ENCODE data around the gene PTGR2.

PTGR2 gene

DNA sequence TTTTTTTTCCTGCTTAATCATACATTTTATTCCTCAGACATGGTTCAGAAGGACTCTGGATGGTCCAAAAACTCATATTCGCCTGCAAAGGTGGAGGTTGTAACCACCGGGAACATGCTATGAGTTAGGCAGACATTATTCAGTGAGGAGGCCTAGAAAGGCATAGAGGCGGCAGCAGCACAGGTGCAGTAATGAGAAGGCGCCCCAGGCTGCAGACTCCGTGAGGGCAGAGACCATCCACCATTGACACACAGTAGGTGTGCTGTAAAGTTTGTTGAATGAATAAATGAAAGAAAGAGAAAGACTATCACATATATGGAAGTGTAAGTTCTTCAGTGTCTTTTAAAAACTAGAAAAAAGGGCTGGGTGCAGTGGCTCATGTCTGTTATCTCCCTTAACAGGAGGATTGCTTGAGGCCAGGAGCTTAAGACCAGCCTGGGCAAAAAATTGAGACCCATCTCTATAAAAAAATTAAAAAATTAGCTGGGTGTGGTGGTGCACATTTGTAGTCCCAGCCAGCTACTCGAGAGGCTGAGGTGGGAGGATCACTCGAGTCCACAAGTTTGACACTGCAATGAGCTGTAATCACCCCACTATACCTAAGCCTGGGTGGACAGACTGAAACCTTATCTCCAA lies 34.5 kb upstream of the PTGR2 start:
- no peak for DNase-seq
- TF ChIP-seq CTCF (IDR thresholded peaks at IDR 0.05; ENCODE audit: low read depth, low read length, missing control alignments) = no peak
- Histone ChIP-seq H3K4me3 (ENCODE audit: low read depth, low read length) (no peak overlapping the region), H3K27me3 (replicated peaks) (no peaks in the 10 kb centered on the region), H3K36me3 (replicated peaks) (no peaks in the 10 kb centered on the region), H3K27ac (no peak overlapping the region)
- in situ Hi-C loops (cut with HindIII; ENCODE audit: low pct_ligation_motif_present, low sequenced_read_pairs) = no loop called here

DNA sequence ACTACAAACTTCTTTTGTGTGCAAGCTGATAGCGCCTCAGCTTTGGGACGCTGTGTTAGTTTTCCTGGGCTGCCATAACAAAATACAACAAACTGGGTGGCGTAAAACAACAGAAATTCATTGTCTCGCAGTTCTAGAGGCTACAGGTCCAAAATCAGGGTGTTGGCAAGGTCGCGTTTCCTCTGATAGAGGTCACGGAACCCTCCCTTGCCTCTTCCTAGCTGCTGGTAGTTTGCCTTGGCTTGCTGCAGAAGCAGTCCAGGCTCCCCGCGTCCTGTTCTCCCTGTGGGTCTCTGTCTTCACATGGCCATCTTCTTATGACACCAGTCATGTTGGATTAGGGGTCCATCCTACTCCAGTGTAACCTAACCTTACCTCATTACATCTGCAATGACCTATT lies 32.8 kb upstream of the PTGR2 start:
- no peak overlapping the region for H3K27ac ChIP-seq
- in situ Hi-C loops (cut with HindIII; ENCODE audit: low pct_ligation_motif_present, low sequenced_read_pairs) = no loop called here
- TF ChIP-seq CTCF (IDR thresholded peaks at IDR 0.05; ENCODE audit: low read depth, low read length, missing control alignments) = no peak
- H3K36me3 ChIP-seq (replicated peaks) = no peaks in the 10 kb centered on the region
- DNase-seq = no peak
- no peak overlapping the region for H3K4me3 ChIP-seq (ENCODE audit: low read depth, low read length)
- H3K27me3 ChIP-seq (replicated peaks) = no peaks in the 10 kb centered on the region

DNA sequence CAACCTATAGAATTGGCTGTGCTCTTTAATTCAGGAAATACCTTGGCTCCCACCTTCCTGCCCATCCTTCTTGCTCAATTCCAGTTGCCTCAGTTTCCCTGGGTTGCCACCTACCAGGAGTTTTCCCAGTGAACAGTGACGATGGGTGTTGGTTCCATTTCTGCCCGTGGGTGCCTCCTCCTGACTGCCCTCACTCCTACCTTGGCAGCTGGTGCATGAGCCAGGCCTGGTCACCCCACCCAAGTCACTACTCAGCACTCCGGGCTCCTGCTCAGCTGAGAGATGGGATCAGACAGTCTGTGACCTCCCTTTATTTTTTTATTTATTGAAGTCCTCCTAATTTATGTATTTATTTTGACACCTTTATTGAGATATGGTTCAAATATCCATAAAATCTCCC lies 31.0 kb upstream of the PTGR2 start:
- no peak for TF ChIP-seq CTCF (IDR thresholded peaks at IDR 0.05; ENCODE audit: low read depth, low read length, missing control alignments)
- no peak for DNase-seq
- no peaks in the 10 kb centered on the region for H3K27me3 ChIP-seq (replicated peaks)
- no peak overlapping the region for H3K4me3 ChIP-seq (ENCODE audit: low read depth, low read length)
- no peaks in the 10 kb centered on the region for H3K36me3 ChIP-seq (replicated peaks)
- in situ Hi-C loops (cut with HindIII; ENCODE audit: low pct_ligation_motif_present, low sequenced_read_pairs) = no loop called here
- no peak overlapping the region for H3K27ac ChIP-seq

GRCh38 chr14:73823339-73823885 lies 28.2 kb upstream of the PTGR2 start:
- Histone ChIP-seq H3K4me3 (ENCODE audit: low read depth, low read length) (no peak overlapping the region), H3K27me3 (replicated peaks) (no peaks in the 10 kb centered on the region), H3K36me3 (replicated peaks) (no peaks in the 10 kb centered on the region), H3K27ac (no peak overlapping the region)
- DNase-seq = no peak
- no peak for TF ChIP-seq CTCF (IDR thresholded peaks at IDR 0.05; ENCODE audit: low read depth, low read length, missing control alignments)
- in situ Hi-C loops (cut with HindIII; ENCODE audit: low pct_ligation_motif_present, low sequenced_read_pairs) = no loop called here

- no peak for DNase-seq
- H3K27ac ChIP-seq = no peak overlapping the region
- H3K36me3 ChIP-seq (replicated peaks) = no peaks in the 10 kb centered on the region
- in situ Hi-C loops (cut with HindIII; ENCODE audit: low pct_ligation_motif_present, low sequenced_read_pairs) = no loop called here
- H3K27me3 ChIP-seq (replicated peaks) = no peaks in the 10 kb centered on the region
- H3K4me3 ChIP-seq (ENCODE audit: low read depth, low read length) = no peak overlapping the region
- no peak for TF ChIP-seq CTCF (IDR thresholded peaks at IDR 0.05; ENCODE audit: low read depth, low read length, missing control alignments)
Observed at GRCh38 chr14:73824127-73824526, 27.5 kb upstream of the PTGR2 start.

DNA sequence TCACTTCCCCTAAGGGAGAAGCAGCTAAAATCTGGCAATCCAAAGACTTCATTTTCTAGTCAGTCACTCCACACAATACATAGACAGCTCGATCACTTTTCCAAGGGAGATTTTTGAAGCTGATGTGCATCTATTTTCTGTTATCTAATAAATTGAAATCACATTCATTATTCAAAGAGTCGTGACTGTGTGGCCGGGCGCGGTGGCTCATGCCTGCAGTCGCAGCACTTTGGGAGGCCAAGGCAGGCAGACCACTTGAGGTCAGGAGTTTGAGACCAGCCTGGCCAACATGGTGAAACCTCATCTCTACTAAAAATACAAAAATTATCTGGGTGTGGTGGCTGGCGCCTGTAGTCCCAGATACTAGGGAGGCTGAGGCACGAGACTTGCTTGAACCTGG lies 27.1 kb upstream of the PTGR2 start:
- TF ChIP-seq CTCF (IDR thresholded peaks at IDR 0.05; ENCODE audit: low read depth, low read length, missing control alignments) = no peak
- in situ Hi-C loops (cut with HindIII; ENCODE audit: low pct_ligation_motif_present, low sequenced_read_pairs) = no loop called here
- H3K27ac ChIP-seq = no peak overlapping the region
- DNase-seq = no peak
- H3K27me3 ChIP-seq (replicated peaks) = no peaks in the 10 kb centered on the region
- H3K4me3 ChIP-seq (ENCODE audit: low read depth, low read length) = no peak overlapping the region
- H3K36me3 ChIP-seq (replicated peaks) = no peaks in the 10 kb centered on the region
